GM21723 (cell line): ENCODE results near the gene AKIRIN1.
"Not testable (repeated sequence)": the region's sequence is repeated elsewhere in the genome, so short reads cannot be mapped to it uniquely, and the experiment has no call there.

Source experiments
- ATAC-seq: cut with Tn5 transposase; IDR thresholded peaks from one replicate; pipeline ENCODE4 v1.9.1; 2021; ENCODE audit warnings: mild to moderate bottlenecking, moderate library complexity; ENCODE audit not compliant: unreplicated experiment

Gene AKIRIN1

DNA sequence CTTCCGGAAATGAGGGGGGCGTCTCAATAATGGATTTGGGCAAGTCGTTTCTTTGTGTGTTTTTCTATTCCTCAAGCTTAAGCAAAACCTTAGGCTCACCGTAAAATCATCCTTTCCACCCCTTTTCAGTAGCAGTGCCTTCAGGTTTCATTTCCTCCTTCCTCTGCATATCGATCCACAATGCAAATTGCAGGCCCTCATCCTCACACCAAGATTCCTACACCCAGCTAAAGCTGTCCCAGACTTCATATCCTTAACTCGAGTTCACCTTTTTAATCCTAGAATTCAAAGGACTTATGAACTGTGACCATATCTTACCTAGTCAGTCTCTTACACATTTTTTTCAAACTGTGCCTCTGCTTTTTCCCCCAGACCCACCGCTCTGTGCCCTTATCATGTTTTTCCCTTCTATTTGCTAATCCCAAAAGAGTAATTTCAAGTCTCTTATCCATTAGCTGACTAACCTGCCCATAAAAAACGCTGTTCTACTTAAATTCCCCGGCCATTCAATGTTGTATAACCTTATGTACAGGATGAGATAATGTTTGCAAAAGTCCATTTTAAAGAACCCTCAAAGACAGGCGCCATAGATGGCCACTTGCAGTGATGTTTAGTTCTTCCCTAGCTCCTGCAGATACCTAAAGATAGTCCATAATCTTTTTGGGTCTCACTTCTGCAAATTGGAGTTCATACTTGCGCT, 1.5 kb downstream of the AKIRIN1 start:
- ATAC-seq: no peak

DNA sequence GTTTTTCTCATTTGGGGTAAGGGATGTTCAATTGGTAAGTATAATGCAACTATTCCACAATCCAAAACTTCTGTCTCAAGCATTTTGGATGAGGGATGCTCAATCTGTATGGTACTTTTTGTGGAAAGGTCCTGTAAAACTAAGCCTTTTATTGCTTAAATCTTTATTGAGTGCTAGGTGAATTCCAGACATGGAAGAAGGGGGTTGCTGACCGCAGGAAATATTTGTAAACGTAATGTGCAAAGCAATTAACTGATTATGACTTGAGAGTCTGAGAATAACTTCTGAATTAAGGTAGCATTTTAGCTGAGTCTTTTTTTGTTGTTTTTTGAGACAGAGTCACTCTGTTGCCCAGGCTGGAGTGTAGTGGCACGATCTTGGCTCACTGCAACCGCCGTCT, 3.1 kb downstream of the AKIRIN1 start:
- ATAC-seq: no peak

DNA sequence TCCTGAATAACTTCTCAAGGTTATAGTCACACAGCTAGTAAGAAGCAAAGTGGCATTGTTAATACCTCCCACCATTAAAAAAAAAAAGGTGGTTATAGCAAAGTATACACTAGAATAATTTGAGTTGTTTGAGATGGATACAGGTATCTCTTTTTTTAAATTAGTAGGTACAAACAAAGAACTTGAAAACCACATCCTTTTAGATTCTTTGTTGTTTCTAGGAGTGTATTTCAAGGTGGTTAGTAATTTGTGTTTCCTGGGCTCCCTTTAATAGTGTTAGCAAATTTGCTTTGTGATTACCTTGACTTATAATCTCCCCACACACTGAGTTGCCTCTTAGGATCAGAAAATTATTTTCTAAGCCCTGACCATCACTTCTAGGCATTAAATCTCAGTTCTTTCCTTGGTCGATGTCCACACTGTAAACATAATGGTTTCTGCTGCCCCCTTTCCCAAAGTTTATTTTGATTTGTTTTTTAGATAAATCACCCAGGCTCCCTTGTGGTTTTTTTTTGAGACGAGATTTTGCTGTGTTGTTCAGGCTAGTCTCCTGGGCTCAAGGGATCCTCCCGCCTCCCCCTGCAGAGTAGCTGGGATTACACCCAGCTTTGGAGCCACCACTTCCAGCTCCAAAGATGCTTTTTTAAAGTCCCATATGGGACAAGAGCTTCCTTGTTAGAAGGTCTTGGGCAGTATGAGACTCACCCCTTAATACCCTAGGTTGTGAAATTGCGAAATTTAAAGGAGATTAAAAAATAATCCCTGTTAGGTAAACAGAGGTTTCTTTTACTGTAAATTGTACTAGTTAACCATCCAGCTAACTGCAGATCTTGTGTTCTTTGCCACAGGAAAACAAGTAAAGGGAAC, 6.2 kb downstream of the AKIRIN1 start:
- ATAC-seq: no peak

DNA sequence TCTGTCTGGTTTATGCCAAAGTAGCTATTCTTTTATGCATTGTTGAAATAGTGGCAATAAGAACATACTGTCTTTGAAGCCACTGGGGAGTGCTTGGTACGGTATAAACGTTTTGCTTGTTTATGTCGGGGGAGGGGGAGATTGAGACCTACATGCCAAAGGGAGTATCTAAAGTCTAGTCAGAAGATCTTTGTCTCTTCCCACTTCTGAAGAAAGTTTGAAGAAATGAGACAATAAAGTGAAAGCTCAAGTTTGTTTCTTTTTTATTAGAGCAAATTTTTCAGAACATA, 6.8 kb downstream of the AKIRIN1 start:
- ATAC-seq: no peak

DNA sequence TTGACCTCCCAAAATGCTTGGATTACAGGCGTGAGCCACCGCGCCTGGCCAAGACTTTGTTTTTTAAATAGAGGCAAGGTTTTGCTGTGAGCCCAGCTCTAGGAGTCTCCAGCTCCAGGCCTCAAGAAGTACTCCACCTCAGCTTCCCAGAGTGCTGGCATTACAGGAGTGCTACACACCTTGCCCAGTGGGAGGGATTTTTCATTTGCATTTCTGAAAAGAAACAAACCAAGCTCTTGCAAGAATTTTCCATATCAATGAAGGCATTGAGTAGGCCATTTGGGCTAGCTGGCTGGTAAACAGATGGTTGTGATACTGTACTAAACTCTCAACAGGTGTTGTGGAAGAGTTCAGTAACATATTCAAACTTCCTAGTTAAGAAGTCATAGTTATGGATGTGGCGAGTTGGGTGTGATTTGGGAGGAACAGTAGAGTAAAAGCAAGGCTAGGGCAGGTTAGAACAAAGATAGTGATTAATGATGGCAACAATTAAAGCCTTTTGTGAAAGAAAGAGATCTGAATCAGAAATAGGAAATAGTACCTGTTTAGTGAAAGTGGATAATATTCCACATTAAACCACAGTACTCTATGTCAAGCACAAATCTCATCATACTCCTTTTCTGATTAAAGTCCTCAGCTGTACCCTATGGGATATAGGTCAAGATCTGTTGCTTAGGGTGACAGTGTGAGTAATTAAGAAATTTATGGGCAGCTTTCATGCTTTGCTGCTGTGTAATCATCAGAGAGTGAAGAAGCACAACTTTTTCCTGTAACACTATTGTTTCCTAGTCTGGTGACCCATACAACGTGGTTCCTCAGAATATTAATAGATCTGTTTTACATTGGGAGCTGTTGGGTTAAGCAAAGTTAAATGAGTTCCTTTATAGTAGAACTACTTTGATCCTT, 10.7 kb downstream of the AKIRIN1 start:
- no peak for ATAC-seq

DNA sequence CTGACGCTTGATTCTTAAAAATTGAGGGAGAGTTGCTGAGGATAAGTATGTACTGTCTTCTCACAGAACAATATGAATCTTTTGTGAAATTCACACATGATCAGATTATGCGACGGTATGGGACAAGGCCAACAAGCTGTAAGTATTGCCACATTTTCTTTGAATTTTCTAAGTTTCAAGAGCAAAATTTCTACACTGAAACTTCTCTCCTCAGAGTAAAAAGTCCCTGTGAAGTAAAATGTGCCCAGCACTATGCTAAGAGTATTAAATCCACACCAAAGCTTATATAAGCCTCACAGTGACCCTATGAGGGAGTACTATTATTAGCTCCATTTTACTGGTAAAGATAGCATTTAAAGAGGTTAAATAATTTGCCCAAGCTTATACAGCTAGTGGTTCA, 12.2 kb downstream of the AKIRIN1 start:
- ATAC-seq: no peak

DNA sequence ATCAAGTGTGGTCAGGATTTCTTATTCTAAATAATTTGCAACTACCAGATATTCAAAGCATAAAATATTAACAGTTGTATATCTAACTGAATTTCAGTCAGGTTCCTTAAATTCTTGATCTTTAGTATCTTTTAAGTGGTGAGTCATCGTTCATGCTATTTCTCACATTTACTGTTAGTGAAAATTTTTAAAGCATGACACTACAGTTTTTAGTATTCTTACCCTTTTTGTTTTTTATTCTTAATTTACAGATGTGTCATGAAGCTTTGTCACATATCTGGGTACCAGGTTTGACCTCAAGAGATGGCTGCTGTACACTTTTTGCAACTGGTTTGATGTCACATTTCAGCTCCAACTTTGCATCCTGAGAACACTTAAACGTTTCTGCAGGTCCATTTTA, 12.7 kb downstream of the AKIRIN1 start:
- no peak for ATAC-seq

DNA sequence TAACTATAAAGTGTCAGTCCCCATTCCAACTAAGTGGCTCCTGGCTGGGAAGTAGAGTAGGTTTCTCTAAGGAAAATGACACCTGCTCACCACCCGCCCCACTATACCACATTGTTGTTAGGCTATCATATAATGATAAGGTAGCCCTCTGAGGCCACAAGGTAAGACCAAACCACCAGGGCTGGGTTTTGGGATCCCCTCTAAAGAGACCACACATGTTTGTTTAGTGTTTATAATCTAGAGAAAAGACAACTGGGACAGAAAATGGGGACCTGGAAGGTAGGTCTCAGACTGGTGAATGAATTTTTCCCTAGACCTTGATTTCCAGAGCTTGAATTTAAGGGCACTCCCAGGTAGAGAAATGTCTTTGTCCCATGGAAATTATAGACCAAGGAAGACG, 15.2 kb downstream of the AKIRIN1 start:
- no peak for ATAC-seq

DNA sequence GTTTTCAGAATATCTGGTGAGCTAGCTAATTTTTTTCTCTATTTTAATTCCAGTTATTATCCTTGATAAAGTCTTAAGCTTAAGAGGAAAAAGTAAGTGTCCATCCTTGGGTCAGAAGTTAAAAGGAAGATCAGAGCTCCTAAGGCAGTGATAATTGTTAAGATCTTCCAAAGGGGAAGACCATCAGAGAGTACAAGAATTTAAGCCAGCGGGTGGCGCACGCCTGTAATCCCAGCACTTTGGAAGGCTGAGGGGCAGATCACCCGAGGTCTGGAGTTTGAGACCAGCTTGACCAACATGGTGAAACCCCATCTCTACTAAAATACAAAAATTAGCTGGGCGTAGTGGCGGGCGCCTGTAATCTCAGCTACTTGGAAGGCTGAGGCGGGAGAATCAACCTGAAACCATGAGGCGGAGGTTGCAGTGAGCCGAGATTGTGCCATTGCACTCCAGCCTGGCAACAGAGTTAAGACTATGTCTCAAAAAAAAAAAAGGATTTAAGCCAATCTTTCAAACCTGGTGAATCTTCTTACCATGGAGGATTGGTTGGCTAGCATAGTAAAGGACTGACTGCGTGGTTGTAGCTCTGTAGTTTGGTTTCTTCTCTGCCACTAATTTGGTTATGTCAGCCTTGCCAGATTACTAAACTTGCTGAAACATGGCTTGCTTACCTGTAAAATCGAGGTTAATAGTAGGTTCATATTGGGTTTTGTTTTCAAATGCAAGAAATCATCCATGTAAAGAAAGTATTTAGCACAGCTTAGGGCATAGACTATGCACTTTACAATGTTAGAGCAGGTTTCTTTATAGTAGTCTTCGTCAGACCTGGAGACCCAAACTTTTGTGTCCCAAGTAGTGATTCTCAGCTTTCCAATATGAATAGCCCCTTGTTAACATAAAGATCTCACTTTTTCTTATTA, 15.9 kb downstream of the AKIRIN1 start:
- ATAC-seq: no peak

DNA sequence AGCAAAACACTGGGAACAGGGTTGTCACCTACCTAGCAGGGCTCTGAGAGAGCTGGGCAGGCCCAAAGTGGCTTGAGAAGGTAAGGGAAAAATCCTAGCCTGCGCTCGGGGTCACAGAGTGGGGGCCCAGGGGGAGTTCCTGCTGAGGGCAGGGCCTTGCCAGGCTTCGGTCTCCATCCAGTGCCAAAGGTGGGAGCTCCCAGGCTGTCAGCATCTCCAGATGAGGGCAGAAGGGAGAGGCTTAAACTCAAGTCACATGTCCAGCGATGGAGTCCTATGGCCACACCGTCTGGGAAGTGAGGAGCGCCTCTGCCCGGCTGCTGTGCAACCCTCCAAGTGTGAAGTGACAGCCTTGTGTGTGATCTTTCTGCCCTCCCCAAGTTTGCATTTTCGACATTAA, 23.9 kb downstream of the AKIRIN1 start:
- ATAC-seq: not testable (repeated sequence)

DNA sequence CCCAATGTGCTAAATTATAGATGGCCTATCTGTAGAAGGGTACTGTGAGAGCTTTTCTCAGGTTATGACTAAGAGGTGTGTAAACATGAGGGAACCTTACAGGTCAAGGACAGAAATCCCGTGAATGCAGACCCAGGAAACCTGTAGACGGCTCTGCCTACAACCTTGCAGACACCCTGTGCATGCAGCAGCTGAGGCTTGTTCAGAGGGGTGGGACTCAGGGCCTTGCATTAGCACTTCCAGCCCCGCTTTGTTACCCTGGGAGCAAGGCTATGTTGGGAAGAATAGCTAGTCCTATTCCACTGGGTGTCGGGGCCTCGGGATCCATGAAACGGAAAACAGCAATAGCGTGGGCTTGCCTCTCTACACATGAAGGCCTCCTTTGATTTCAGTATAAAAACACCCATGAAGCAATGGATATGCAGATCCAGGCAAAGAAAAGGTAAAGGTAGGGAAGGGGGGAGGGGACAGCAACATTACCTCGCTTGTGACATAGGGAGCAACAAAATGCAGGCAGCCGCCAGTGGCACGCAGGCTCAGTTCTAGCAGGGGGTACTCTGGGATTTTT, 25.6 kb downstream of the AKIRIN1 start:
- ATAC-seq: no peak

DNA sequence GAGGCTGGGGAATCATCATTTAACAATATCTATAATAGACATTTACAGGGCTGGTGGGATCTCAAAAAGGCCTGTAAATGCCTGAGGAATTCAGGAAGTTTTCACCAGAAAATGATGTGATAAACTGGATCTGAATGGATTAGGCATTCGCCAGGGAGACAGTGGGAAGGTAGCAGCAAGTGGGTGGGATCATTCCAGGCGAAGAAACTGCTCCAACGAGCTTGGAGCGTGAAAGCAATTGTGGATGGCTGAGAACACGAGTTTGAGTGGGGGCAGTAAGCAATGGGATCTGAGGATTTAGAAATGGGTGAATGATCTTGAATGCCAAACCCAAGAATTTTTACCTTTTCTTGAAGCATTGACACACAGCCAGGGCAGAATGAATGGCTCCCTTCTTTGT, 26.2 kb downstream of the AKIRIN1 start:
- no peak for ATAC-seq

DNA sequence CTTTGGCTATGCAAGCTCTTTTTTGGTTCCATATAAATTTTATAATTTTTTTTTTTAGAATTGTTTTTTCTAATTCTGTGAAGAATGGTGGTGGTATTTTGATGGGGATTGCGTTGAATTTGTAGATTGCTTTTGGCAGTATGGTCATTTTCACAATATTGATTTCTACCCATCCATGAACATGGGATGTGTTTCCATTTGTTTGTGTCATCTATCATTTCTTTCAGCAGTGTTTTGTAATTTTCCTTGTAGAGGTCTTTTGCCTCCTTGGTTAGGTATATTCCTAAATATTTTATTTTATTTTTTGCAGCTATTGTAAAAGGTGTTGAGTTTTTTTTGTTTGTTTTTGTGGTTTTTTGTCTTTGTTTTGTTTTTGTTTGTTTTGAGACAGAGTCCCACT, 29.4 kb downstream of the AKIRIN1 start:
- ATAC-seq: not testable (repeated sequence)

DNA sequence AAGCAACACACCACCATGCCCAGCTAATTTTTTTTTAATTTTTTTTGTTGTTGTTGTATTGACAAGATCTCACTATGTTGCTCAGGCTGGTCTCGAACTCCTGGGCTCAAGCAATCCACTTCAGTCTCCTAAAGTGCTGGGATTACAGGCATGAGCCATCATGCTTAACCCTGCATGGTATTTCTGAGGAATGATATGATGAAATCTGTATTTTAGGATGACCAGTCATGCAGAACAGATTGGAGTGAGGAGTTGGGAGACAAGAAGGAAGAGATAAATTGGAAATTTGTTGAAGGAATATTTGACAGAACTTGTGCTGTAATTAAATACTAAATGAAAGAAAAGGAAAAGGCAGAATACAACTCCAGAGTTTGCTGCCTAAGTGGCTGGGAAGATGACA, 30.4 kb downstream of the AKIRIN1 start:
- no peak for ATAC-seq

DNA sequence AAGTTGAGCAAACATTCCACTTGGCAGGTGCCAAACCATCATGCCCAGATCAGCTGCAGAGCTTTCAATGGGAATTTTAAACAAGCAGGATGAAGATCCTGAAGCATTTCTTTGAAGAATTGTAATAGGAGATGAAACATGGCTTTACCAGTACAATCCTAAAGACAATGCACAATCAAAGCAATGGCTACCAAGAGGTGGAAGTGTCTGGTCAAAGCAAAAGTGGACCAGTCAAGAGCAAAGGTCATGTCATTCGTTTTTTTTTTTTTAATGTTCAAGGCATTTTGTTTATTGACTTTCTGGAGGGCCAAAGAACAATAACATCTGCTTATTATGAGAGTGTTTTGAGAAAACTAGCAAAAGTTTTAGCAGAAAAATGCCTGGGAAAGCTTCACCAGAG, 32.1 kb downstream of the AKIRIN1 start:
- no peak for ATAC-seq

DNA sequence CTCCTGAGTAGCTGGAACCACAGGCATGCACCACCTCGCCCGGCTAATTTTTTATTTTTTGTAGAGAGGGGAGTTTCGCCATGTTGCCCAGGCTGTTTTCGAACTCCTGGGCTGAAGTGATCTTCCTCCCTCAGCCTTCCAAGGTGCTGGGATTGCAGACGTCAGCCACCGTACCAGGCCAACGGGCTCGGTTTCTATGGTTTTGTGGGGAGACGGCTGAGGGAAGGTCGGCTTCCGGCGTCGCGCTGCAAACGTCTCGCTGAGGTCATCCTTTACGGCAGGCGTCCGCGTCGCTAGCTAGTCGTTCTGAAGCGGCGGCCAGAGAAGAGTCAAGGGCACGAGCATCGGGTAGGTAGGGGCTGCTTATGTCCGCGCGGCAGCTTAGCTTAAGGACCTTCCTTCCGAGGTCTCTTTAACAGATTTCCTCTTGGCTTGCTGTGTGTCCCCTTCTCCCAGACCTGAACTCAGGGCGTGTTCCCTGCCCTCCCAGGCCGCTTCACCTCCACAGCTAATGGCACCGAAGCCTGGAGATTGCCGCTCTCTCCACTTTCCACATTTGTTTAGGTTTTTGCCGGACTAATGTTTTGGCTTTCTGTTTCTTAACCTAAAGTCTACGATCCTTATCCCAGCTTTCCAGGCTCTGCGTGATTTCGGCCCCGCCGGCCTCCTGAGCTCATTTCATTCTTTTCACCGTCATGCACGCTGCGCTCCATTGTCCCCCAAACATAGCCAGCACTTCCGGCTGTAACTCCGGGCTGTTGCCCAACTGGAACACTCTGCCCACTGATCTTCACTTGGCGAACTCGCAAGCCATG, 35.2 kb downstream of the AKIRIN1 start, which contains the start of gene NDUFS5:
TSS of gene NDUFS5 (plus strand) at position 300 of the 815 bp plus-strand sequence. CDS start 2,375 bp downstream, outside the sequence.
- peak; percentile 87 for ATAC-seq

DNA sequence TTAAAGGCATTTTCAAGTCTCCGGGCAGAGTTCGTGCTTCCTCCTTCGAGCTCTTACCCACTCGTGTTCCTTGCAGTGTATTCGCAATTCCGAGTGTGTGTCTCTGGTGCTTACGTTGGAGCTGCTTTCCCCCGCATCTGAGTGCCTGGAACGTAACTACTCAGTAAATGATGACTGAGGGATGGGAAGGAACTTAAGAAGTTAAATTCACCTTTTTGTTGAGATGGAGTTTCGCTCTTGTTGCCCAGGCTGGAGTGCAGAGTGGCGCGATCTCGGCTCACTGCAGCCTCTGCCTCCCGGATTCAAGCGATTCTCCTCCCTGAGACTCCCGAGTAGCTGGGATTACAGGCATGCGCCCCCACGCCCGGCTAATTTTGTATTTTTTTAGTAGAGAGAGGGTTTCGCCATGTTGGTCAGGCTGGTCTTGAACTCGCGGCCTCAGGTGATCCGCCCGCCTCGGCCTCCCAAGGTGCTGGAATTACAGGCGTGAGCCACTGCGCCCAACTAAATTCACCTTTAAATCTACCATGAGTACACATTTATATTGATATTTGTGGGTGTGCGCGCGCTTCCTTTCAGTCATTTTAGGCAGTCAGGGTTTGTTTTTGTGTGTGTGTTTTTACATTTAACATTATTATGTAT, 35.9 kb downstream of the AKIRIN1 start:
- ATAC-seq: no peak

DNA sequence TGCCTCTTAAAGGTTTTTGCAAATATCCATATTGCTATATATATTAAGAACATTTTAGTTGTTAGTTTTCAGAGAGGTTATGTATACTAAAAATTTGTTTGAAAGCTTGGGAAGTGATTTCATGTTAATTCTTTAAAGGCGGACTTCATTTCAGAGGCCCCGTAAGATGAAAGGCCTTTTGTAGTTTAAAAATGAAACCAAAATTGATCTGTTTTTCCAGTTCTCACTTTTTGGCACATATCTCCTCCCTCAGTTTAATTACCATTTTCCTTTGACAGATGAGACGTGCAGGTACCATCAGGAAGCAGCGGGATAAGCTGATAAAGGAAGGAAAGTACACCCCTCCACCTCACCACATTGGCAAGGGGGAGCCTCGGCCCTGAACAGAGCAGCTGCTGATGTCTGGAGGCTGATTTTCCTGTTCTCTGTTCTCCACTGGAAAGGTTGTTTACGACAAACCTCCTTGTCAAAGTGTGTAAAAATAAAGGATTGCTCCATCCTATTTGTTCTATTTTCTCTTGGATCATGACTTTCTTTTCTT, 43.1 kb downstream of the AKIRIN1 start:
- no peak for ATAC-seq
